Muscle of leg (tissue), 11 donors: ENCODE results near the gene OSBPL2. TPM values are rescaled to one million over a fixed set of nuclear protein-coding genes. Genes with fewer than 3 reads are reported as not detected.

ENCODE experiments used
- DNase-seq: peaks from one replicate; pipeline ENCODE4 v3.0.0; 2013
- H3K27ac ChIP-seq: one replicate; pipeline ENCODE4 v1.5.1; 2013; ENCODE audit warnings: mild to moderate bottlenecking, low read length, control low read depth
- H3K27me3 ChIP-seq: one replicate; pipeline ENCODE4 v1.6.1; 2013; ENCODE audit warnings: low read length; ENCODE audit not compliant: control insufficient read depth, insufficient read depth
- H3K36me3 ChIP-seq: one replicate; pipeline ENCODE4 v1.6.1; 2013; ENCODE audit warnings: low read length; ENCODE audit not compliant: control insufficient read depth, insufficient read depth
- H3K4me1 ChIP-seq: one replicate; pipeline ENCODE4 v1.6.1; 2013; ENCODE audit warnings: low read length; ENCODE audit not compliant: control insufficient read depth, insufficient read depth
- H3K4me3 ChIP-seq: one replicate; pipeline ENCODE4 v1.5.1; 2013; ENCODE audit warnings: low read length, control low read depth
- H3K9me3 ChIP-seq: replicated peaks from 2 replicates; pipeline ENCODE4 v1.6.1; 2013; ENCODE audit warnings: low read depth, low read length; ENCODE audit not compliant: control insufficient read depth
- WGBS: methylation state at CpG from one replicate; pipeline ENCODE4 v1.1.5; 2013; ENCODE audit warnings: missing lambda C conversion rate; ENCODE audit not compliant: insufficient coverage; 5-methylcytosine and 5-hydroxymethylcytosine counted together
- polyA plus RNA-seq, 8 donors: library from polyadenylated mRNA; unstranded; fragments of 120-200 nt; gene quantifications; one replicate each; pipeline versions ENCODE4 v1.2.1 to v1.2.3, GENCODE V29; 2013; ENCODE audit warnings: inconsistent platforms in 1 of 8, low replicate concordance in 1 of 8; ENCODE audit not compliant: insufficient read length in 8 of 8, insufficient read depth in 1 of 8
- total RNA-seq: library from RNA; stranded (reverse); fragments of 120-200 nt; gene quantifications from one replicate; pipeline ENCODE4 v1.2.4, GENCODE V29; 2013

OSBPL2 gene
- total and polyA plus RNA-seq, 9 donors, result 21.6 to 33.6 (median 25.6) TPM

DNA sequence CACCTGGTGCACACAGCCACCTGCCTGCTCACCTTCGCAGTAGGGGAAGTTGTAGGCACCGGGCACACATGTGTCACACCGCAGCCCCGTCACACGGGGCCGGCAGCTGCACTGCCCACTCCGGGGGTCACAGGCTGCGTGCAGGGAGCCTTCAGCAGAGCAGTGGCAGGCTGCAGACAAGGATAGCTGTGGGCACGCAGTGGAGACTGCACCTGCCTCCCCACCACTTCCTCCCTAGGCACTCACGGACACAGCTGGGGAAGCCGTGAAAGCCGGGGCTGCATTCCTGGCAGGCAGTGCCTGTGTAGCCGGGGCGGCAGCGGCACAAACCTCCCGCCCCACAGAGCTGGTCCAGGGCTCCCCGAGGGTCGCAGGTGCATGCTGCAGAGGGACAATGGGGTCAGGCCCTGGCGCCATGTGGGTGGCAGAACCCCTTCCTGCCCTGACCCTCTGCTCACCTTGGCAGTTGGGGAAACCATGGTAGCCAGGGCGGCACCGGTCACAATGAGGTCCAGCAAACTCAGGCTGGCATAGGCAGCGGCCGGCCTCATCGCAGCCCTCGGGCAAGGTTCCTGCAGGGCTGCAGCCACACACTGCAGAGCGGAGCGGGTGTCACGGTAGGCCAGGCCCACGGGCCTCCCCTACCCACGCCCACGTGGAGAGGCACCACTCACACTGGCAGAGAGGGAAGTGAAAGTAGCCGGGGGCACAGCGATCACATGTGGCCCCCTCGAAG is 99.4 kb downstream of the OSBPL2 start:
- H3K27ac ChIP-seq, result no peak overlapping the region
- DNase-seq, result no peak
- 84% methylated on average over 31 of the region's 34 CpGs for WGBS
- no peaks in the 10 kb centered on the region for H3K4me1 ChIP-seq
- H3K27me3 ChIP-seq, result no peaks in the 10 kb centered on the region
- H3K36me3 ChIP-seq, result peaks cover 58% of the 10 kb centered on the region
- H3K9me3 ChIP-seq, result peaks cover 4% of the 10 kb centered on the region
- no peak overlapping the region for H3K4me3 ChIP-seq

DNA sequence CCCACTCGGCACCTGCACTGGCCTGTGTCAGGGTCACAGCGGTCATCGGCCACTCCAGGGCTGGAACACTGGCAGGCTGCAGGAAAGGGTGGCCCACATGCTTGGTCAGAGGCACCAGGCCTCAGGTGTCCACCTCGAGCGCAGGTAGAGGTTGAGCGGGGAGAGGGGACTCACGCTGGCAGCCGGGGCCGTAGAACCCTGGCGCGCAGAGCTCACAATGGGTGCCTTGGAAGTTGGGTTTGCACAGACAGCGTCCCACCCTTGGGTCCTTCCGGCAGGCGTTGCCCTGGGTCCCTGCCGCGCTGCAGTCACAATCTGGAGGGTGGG is 99.9 kb downstream of the OSBPL2 start:
- Histone ChIP-seq H3K9me3 (peaks cover 4% of the 10 kb centered on the region), H3K4me3 (no peak overlapping the region), H3K36me3 (peaks cover 53% of the 10 kb centered on the region), H3K4me1 (no peaks in the 10 kb centered on the region), H3K27me3 (no peaks in the 10 kb centered on the region), H3K27ac (no peak overlapping the region)
- 90% methylated on average over 13 of the region's 16 CpGs for WGBS
- DNase-seq, result no peak

DNA sequence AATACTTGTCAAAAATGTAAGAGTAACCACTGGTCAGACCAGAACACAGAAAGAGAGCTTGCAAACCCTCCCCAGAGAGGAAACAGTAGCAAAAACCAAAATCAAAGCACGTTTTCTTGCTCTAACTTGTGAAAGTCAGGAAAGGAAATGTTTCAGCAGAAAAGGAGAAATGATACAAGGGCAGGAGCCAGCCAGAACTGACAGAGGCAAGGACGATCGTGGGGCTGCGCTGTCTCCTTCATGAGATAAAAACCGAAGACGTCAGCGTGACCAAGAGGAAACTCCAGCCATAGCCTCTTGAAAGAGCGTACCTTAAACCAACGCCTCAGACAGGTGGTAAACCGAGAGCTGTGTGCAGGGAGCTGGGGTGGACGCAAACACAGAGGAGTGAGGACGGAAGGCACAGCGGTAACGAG is 101.3 kb downstream of the OSBPL2 start:
- no peak overlapping the region for H3K4me3 ChIP-seq
- no peak for DNase-seq
- peaks cover 45% of the 10 kb centered on the region for H3K36me3 ChIP-seq
- H3K9me3 ChIP-seq, result peaks cover 4% of the 10 kb centered on the region
- 78% methylated on average over 12 of the region's 14 CpGs for WGBS
- no peaks in the 10 kb centered on the region for H3K4me1 ChIP-seq
- no peak overlapping the region for H3K27ac ChIP-seq
- H3K27me3 ChIP-seq, result no peaks in the 10 kb centered on the region

DNA sequence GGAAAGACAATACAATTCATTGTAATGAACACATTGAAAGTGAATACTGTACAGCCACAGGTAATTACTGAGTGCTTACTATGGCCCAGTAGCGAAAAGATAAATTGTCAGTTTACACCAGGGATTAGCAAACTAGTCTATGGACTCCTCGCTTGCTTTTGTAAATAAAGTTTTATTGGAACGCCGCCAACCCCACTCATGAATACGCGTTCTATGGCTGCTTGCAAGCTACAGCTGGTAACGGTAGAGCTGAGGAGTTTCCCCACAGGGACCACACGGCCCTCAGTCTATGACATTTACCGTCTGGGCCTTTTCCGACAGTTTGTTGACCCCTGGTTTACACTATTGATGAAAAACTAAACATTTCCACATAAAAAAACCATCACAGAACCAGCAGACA is 104.6 kb downstream of the OSBPL2 start:
- H3K27ac ChIP-seq, result no peak overlapping the region
- WGBS, result 69% methylated on average over 6 of the region's 10 CpGs
- H3K27me3 ChIP-seq, result no peaks in the 10 kb centered on the region
- H3K4me3 ChIP-seq, result no peak overlapping the region
- DNase-seq, result no peak
- H3K9me3 ChIP-seq, result peaks cover 4% of the 10 kb centered on the region
- H3K4me1 ChIP-seq, result no peaks in the 10 kb centered on the region
- peaks cover 35% of the 10 kb centered on the region for H3K36me3 ChIP-seq

DNA sequence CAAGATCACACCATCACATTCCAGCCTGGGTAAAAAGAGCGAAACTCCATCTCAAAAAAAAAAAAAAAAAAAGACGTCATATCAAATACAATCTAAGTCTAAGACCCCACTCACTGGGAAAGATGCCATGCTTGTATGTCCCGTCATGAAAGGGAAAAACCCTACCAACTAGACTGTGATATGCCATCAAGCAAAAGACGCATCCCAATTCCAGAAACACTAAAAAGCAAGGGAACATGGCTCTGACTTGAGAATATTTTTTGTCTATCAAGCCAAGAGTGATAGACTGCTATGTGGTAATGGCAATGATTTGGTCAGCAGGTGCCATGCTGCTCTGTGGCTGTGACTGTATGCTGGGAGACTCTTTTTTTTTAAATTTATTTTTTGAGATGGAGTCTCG is 105.8 kb downstream of the OSBPL2 start:
- WGBS, result no CpG with 5 or more reads among the region's 5 CpGs
- peaks cover 30% of the 10 kb centered on the region for H3K36me3 ChIP-seq
- no peak for DNase-seq

DNA sequence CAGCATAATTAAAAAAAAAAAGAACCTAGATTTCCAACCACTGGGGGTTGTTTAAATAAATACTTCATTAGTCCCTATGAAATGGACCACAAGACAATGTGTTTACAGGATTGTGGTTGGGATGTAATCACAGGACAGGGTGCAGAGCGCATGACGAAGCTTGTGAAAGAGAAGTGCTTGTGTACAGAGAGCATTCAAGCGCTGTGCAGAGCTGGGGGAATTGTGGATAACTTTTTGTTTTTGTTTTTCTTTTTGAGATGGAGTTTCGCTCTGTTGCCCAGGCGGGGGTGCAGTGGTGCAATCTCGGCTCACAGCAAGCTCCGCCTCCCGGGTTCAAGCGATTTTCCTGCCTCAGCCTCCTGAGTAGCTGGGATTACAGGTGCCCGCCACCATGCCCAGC is 106.5 kb downstream of the OSBPL2 start:
- Histone ChIP-seq H3K27ac (no peak overlapping the region), H3K27me3 (no peaks in the 10 kb centered on the region), H3K9me3 (peaks cover 6% of the 10 kb centered on the region), H3K4me1 (no peaks in the 10 kb centered on the region), H3K4me3 (no peak overlapping the region), H3K36me3 (peaks cover 32% of the 10 kb centered on the region)
- no peak for DNase-seq
- 79% methylated on average over 9 of the region's 10 CpGs for WGBS

More for the DNA sequence above, 105.8 kb downstream of the OSBPL2 start:
- Histone ChIP-seq H3K27ac (no peak overlapping the region), H3K4me1 (no peaks in the 10 kb centered on the region), H3K27me3 (no peaks in the 10 kb centered on the region), H3K4me3 (no peak overlapping the region), H3K9me3 (peaks cover 6% of the 10 kb centered on the region)

Other genes starting within 250 kb of the OSBPL2 start
- gene TAF4, start 172.6 kb upstream of the OSBPL2 start, total RNA-seq, result 5.1 TPM
- gene TAF4, start 172.6 kb upstream of the OSBPL2 start, polyA plus RNA-seq, result 10 to 100 TPM in 6 of 8 donors, 1 to 10 TPM in 2; 9.7 to 21.5 (median 13.0) TPM
- 57.1 TPM for gene LSM14B, start 116.0 kb upstream of the OSBPL2 start, total RNA-seq
- 10 to 100 TPM; 69.1 to 83.1 (median 73.5) TPM for gene LSM14B, start 116.0 kb upstream of the OSBPL2 start, polyA plus RNA-seq
- 227 TPM for gene PSMA7, start 95.1 kb upstream of the OSBPL2 start, total RNA-seq
- 100 to 1,000 TPM; 154 to 178 (median 164) TPM for gene PSMA7, start 95.1 kb upstream of the OSBPL2 start, polyA plus RNA-seq
- 12.9 TPM for gene SS18L1, start 94.8 kb upstream of the OSBPL2 start, total RNA-seq
- gene SS18L1, start 94.8 kb upstream of the OSBPL2 start, polyA plus RNA-seq, result 10 to 100 TPM; 11.2 to 17.3 (median 14.4) TPM
- 22.7 TPM for gene MTG2, start 55.5 kb upstream of the OSBPL2 start, total RNA-seq
- gene MTG2, start 55.5 kb upstream of the OSBPL2 start, polyA plus RNA-seq, result 10 to 100 TPM; 22.2 to 30.0 (median 27.0) TPM
- gene HRH3, start 18.2 kb upstream of the OSBPL2 start, total RNA-seq, result 0.35 TPM
- gene HRH3, start 18.2 kb upstream of the OSBPL2 start, polyA plus RNA-seq, result 1 to 10 TPM in 1 of 8 donors, under 1 TPM in 7; 0.09 to 1.3 (median 0.54) TPM
- gene ADRM1, start 64.5 kb downstream of the OSBPL2 start, total RNA-seq, result 62.2 TPM
- gene ADRM1, start 64.5 kb downstream of the OSBPL2 start, polyA plus RNA-seq, result 10 to 100 TPM; 53.6 to 65.6 (median 58.6) TPM
- gene LAMA5, start 128.8 kb downstream of the OSBPL2 start, total RNA-seq, result 30.9 TPM
- gene LAMA5, start 128.8 kb downstream of the OSBPL2 start, polyA plus RNA-seq, result 100 to 1,000 TPM in 1 of 8 donors, 10 to 100 TPM in 7; 42.4 to 107 (median 78.8) TPM
- gene RPS21, start 148.6 kb downstream of the OSBPL2 start, total RNA-seq, result 1,496 TPM
- gene RPS21, start 148.6 kb downstream of the OSBPL2 start, polyA plus RNA-seq, result 1,000 to 10,000 TPM; 1,129 to 1,597 (median 1,375) TPM
- gene CABLES2, start 168.8 kb downstream of the OSBPL2 start, total RNA-seq, result 2.0 TPM
- 1 to 10 TPM; 4.6 to 8.2 (median 5.9) TPM for gene CABLES2, start 168.8 kb downstream of the OSBPL2 start, polyA plus RNA-seq
- not detected for gene RBBP8NL, start 189.0 kb downstream of the OSBPL2 start, total RNA-seq
- gene RBBP8NL, start 189.0 kb downstream of the OSBPL2 start, polyA plus RNA-seq, result under 1 TPM in 5 of 8 donors, not detected in 3; 0.04 to 0.68 (median 0.11) TPM
- not detected for gene GATA5, start 237.5 kb downstream of the OSBPL2 start, total RNA-seq
- gene GATA5, start 237.5 kb downstream of the OSBPL2 start, polyA plus RNA-seq, result 1 to 10 TPM in 1 of 8 donors, under 1 TPM in 4, not detected in 3; 0.06 to 2.5 (median 0.08) TPM